B cell (primary cell): ENCODE results near the gene GON4L. TPM values are rescaled to one million over a fixed set of nuclear protein-coding genes. Genes with fewer than 3 reads are reported as not detected.
"Not testable (repeated sequence)": the region's sequence is repeated elsewhere in the genome, so short reads cannot be mapped to it uniquely, and the experiment has no call there.

Experiments
- ATAC-seq: fragments of 200-7000 bp; cut with Tn5 transposase; one replicate; pipeline ENCODE4 v1.10.0; 2021; ENCODE audit warnings: low read depth, mild to moderate bottlenecking, moderate number of reproducible peaks, moderate library complexity
- CTCF ChIA-PET: fragments of 350-600 bp; sonication (Branson Sonifier 250); formaldehyde crosslinking; loops from one replicate; lab custom pipeline; 2021; ENCODE audit warnings: antibody characterized with exemption, inconsistent platforms; lab: Charles Lee
- POLR2A ChIA-PET: fragments of 350-600 bp; sonication (Branson Sonifier 250); formaldehyde crosslinking; loops from one replicate; lab custom pipeline; 2021; ENCODE audit warnings: antibody characterized with exemption; lab: Charles Lee
- DNase-seq: peaks from one replicate; pipeline ENCODE4 v3.0.0; 2013
- H2AFZ ChIP-seq: 2 replicates; pipeline ENCODE4 v1.6.1; 2012; ENCODE audit warnings: mild to moderate bottlenecking, low read depth, low read length; ENCODE audit not compliant: insufficient read depth, poor library complexity, severe bottlenecking
- H3K27ac ChIP-seq, 2 donors: 1 replicate in 1 of 2; 2 replicates in 1 of 2; pipeline ENCODE4 v1.5.1; 2012 to 2013; ENCODE audit warnings: low read length in 2 of 2, mild to moderate bottlenecking in 2 of 2, moderate library complexity in 1 of 2
- H3K27me3 ChIP-seq, 4 experiments: fragments of 200-600 bp in 1 of 4; sonication (generic) in 1 of 4; replicated peaks in 1 of 4; 1 replicate in 2 of 4; 2 replicates in 2 of 4; pipeline versions ENCODE4 v1.6.1 to v1.7.0; 2013 to 2016; ENCODE audit warnings: low read length in 3 of 4, mild to moderate bottlenecking in 2 of 4, mixed read lengths in 1 of 4, moderate library complexity in 1 of 4; ENCODE audit not compliant: insufficient read depth in 4 of 4, control insufficient read depth in 3 of 4; ENCODE audit errors: control extremely low read depth in 1 of 4
- H3K36me3 ChIP-seq, 2 experiments: replicated peaks in 1 of 2; 1 replicate in 1 of 2; 2 replicates in 1 of 2; pipeline versions ENCODE4 v1.6.1 to v1.7.1; 2013; ENCODE audit warnings: low read length in 1 of 2; ENCODE audit not compliant: insufficient read depth in 2 of 2, control insufficient read depth in 1 of 2; ENCODE audit errors: control extremely low read depth in 1 of 2, extremely low read depth in 1 of 2
- H3K4me1 ChIP-seq, 2 donors: fragments of 200-600 bp in 1 of 2; sonication (generic) in 1 of 2; 1 replicate in 1 of 2; 2 replicates in 1 of 2; pipeline versions ENCODE4 v1.5.1 to v1.6.1; 2013 to 2017; ENCODE audit warnings: low read length in 2 of 2; ENCODE audit not compliant: control insufficient read depth in 2 of 2, insufficient read depth in 2 of 2
- H3K4me2 ChIP-seq: replicated peaks from 2 replicates; pipeline ENCODE3; 2012; ENCODE audit warnings: mild to moderate bottlenecking, low read depth, low read length; ENCODE audit not compliant: poor library complexity, severe bottlenecking
- H3K4me3 ChIP-seq, 5 experiments: fragments of 200-600 bp in 1 of 5; sonication (generic) in 1 of 5; 1 replicate in 3 of 5; 2 replicates in 2 of 5; pipeline versions ENCODE4 v1.5.1 to v1.7.0; 2011 to 2016; ENCODE audit warnings: low read length in 4 of 5, mild to moderate bottlenecking in 4 of 5, low read depth in 2 of 5, control low read depth in 1 of 5, moderate library complexity in 1 of 5; ENCODE audit not compliant: insufficient read depth in 1 of 5; ENCODE audit errors: control extremely low read depth in 1 of 5, extremely low read depth in 1 of 5
- H3K79me2 ChIP-seq: fragments of 200-600 bp; sonication (generic); one replicate; pipeline ENCODE4 v1.6.0; 2016; ENCODE audit warnings: low read length; ENCODE audit not compliant: control insufficient read depth, insufficient read depth
- H3K9ac ChIP-seq: fragments of 200-600 bp; sonication (generic); 2 replicates; pipeline ENCODE4 v1.6.1; 2017; ENCODE audit warnings: mild to moderate bottlenecking, low read length, moderate library complexity
- H3K9me3 ChIP-seq, 3 donors: one replicate each; pipeline versions ENCODE4 v1.6.1 to v1.7.1; 2013; ENCODE audit warnings: low read length in 2 of 3; ENCODE audit not compliant: control insufficient read depth in 2 of 3, insufficient read depth in 1 of 3; ENCODE audit errors: control extremely low read depth in 1 of 3
- H4K20me1 ChIP-seq: 2 replicates; pipeline ENCODE4 v1.6.0; 2012; ENCODE audit warnings: mild to moderate bottlenecking, low read length; ENCODE audit not compliant: insufficient read depth, control insufficient read depth, poor library complexity, severe bottlenecking
- H3K27ac Mint-ChIP-seq: one replicate; pipeline ENCODE4 v1.8.0; 2021; ENCODE audit warnings: mixed read lengths
- H3K27me3 Mint-ChIP-seq: one replicate; pipeline ENCODE4 v1.8.0; 2021; ENCODE audit warnings: mixed read lengths
- H3K4me1 Mint-ChIP-seq: one replicate; pipeline ENCODE4 v1.8.0; 2021; ENCODE audit warnings: mixed read lengths
- H3K4me3 Mint-ChIP-seq: one replicate; pipeline ENCODE4 v1.8.0; 2021; ENCODE audit warnings: mixed read lengths
- H3K9me3 Mint-ChIP-seq: one replicate; pipeline ENCODE4 v1.8.0; 2022; ENCODE audit warnings: mixed read lengths; ENCODE audit not compliant: insufficient read depth
- CTCF ChIP-seq: fragments of 200-600 bp; IDR thresholded peaks from one replicate; pipeline ENCODE4 v1.8.0; 2022; ENCODE audit warnings: antibody characterized with exemption, mild to moderate bottlenecking
- EZH2 ChIP-seq: IDR thresholded peaks from 2 replicates; pipeline ENCODE4 v1.6.1; 2012; ENCODE audit warnings: borderline replicate concordance, low read depth, mild to moderate bottlenecking, moderate library complexity, low read length; ENCODE audit not compliant: insufficient read depth, poor library complexity, severe bottlenecking
- WGBS: methylation state at CpG from one replicate; pipeline ENCODE4 v1.1.5; 2013; ENCODE audit warnings: missing lambda C conversion rate; ENCODE audit not compliant: insufficient coverage; 5-methylcytosine and 5-hydroxymethylcytosine counted together
- intact Hi-C: fragments of 100-400 bp; cut with micrococcal nuclease; formaldehyde crosslinking; loops from one replicate; pipeline ENCODE4 v1.10.0; 2022
- polyA plus RNA-seq: library from polyadenylated mRNA; depleted of rRNA; stranded (reverse); fragments of >200 nt; gene quantifications from 2 replicates; pipeline ENCODE4 v1.2.3, GENCODE V29; 2012
- total RNA-seq, 2 donors: library from RNA; stranded (reverse); fragments of 120-200 nt in 1 of 2; gene quantifications; 1 replicate in 1 of 2; 2 replicates in 1 of 2; pipeline versions ENCODE4 v1.2.3 to v1.2.4, GENCODE V29; 2013 to 2022

Gene GON4L
- total and polyA plus RNA-seq, 2 donors (not counting 1 experiment from before 2014, with no cell fraction given): 54.4 to 127 TPM

DNA sequence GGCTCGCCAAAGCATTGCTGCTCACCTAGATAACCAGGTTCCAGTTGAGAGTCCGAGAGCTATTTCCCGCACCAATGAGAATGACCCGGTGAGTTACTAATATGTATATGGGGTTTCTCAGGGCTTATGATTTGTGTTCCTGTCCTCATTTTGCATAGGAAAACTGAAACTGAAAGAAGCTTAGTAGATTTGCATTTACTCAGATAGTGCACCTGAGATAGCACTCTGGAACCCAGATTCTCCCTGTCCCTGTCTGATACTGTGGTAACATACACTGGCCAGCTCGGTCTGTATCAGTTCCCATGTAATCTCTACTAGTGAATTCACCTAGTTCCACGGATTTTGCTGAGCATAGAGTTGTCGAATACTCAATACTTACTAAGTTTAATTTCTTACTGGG is 140.0 kb downstream of the GON4L start:
- peak overlapping the region in 1 of 2 donors; percentile 23 for H3K27ac ChIP-seq
- no peaks in the 10 kb centered on the region for H3K9me3 Mint-ChIP-seq
- peaks cover 20% of the 10 kb centered on the region for H3K79me2 ChIP-seq
- H3K27me3 Mint-ChIP-seq: no peaks in the 10 kb centered on the region
- intact Hi-C loops: no loop called here
- H3K27ac Mint-ChIP-seq: peak overlapping the region; percentile 77
- WGBS: 50% methylated on average over 3 of the region's 7 CpGs
- no peaks in the 10 kb centered on the region for H4K20me1 ChIP-seq
- H3K4me3 Mint-ChIP-seq: peak overlapping the region; percentile 72
- peak overlapping the region; percentile 39 for H3K4me2 ChIP-seq
- peaks cover 9 to 12% of the 10 kb centered on the region in 2 donors for H3K4me1 ChIP-seq
- H3K9me3 ChIP-seq: no peaks in the 10 kb centered on the region
- ATAC-seq (peak; percentile 70), DNase-seq (peak; percentile 51)
- CTCF ChIA-PET: no interaction called here
- H3K9ac ChIP-seq: no peak overlapping the region
- peaks cover 0 to 8% of the 10 kb centered on the region in 2 experiments for H3K36me3 ChIP-seq
- POLR2A ChIA-PET: no interaction called here
- H3K4me1 Mint-ChIP-seq: peaks cover 16% of the 10 kb centered on the region
- peak overlapping the region in 1 of 5 experiments; percentile 3 for H3K4me3 ChIP-seq
- TF ChIP-seq EZH2: no peak
- TF ChIP-seq CTCF: no peak
- peak overlapping the region; percentile 30 for H2AFZ ChIP-seq
- H3K27me3 ChIP-seq: no peaks in the 10 kb centered on the region

- POLR2A ChIA-PET: no interaction called here
- no peak overlapping the region for H3K9ac ChIP-seq
- H3K4me1 ChIP-seq: peaks cover 9 to 12% of the 10 kb centered on the region in 2 donors
- Mint-ChIP-seq H3K4me1 (peaks cover 16% of the 10 kb centered on the region), H3K9me3 (no peaks in the 10 kb centered on the region), H3K4me3 (no peak overlapping the region), H3K27me3 (no peaks in the 10 kb centered on the region), H3K27ac (peak overlapping the region; percentile 59)
- no peak overlapping the region for H3K27ac ChIP-seq
- whole genome bisulfite sequencing: 100% methylated on average over 3 of the region's 5 CpGs
- no peak overlapping the region for H3K4me3 ChIP-seq
- H3K4me2 ChIP-seq: no peak overlapping the region
- intact Hi-C loops: no loop called here
- ATAC-seq (no peak), DNase-seq (no peak)
- CTCF ChIA-PET: interaction anchor here (1.7 kb wide), 1 partner anchor 13 kb away, joined by 5 read pairs; no protein-coding TSS in a partner anchor
- no peaks in the 10 kb centered on the region for H3K27me3 ChIP-seq
- H3K79me2 ChIP-seq: peaks cover 20% of the 10 kb centered on the region
- H4K20me1 ChIP-seq: no peaks in the 10 kb centered on the region
- H3K36me3 ChIP-seq: peaks cover 0 to 4% of the 10 kb centered on the region in 2 experiments
- H3K9me3 ChIP-seq: no peaks in the 10 kb centered on the region
- H2AFZ ChIP-seq: no peak overlapping the region
- TF ChIP-seq EZH2 (no peak), CTCF (no peak)
Observed at GRCh38 chr1:155715777-155716176, 141.2 kb downstream of the GON4L start.

- Histone ChIP-seq H3K4me1 (peaks cover 9 to 12% of the 10 kb centered on the region in 2 donors), H3K79me2 (peaks cover 16% of the 10 kb centered on the region)
- POLR2A ChIA-PET, DNase-seq, H3K27ac Mint-ChIP-seq, H3K4me3 ChIP-seq, H4K20me1 ChIP-seq, H3K9me3 ChIP-seq, H3K9ac ChIP-seq, H2AFZ ChIP-seq, intact Hi-C loops, H3K9me3 Mint-ChIP-seq, H3K4me2 ChIP-seq, H3K27me3 Mint-ChIP-seq, H3K4me3 Mint-ChIP-seq, H3K27me3 ChIP-seq, ATAC-seq, H3K36me3 ChIP-seq, H3K27ac ChIP-seq: not testable (repeated sequence)
- WGBS: 93% methylated on average over 3 of the region's 3 CpGs
- CTCF ChIA-PET: interaction anchor here (0.6 to 1.7 kb wide), 3 partner anchors 14 to 803 kb away, joined by 3 to 5 read pairs (median 3); no protein-coding TSS in a partner anchor
- H3K4me1 Mint-ChIP-seq: peaks cover 16% of the 10 kb centered on the region
Observed at GRCh38 chr1:155715056-155715455, 142.0 kb downstream of the GON4L start.
